Left lung (tissue), 10 donors: ENCODE data around the gene TSPEAR. TPM values are rescaled to one million over a fixed set of nuclear protein-coding genes. Genes with fewer than 3 reads are reported as not detected.

Experiments used
- ATAC-seq: fragments of 200-7000 bp; cut with Tn5 transposase; one replicate; pipeline ENCODE4 v1.9.1; 2020; ENCODE audit warnings: moderate library complexity
- DNase-seq, 4 donors: peaks; one replicate each; pipeline ENCODE4 v3.0.0-alpha.2; 2013 to 2020
- H3K27ac ChIP-seq, 2 donors: fragments of 200-600 bp; sonication (generic) in 1 of 2; one replicate each; pipeline versions ENCODE4 v1.5.0 to v1.8.0; 2020 to 2021
- H3K27me3 ChIP-seq, 2 donors: fragments of 200-600 bp; sonication (generic) in 1 of 2; one replicate each; pipeline versions ENCODE4 v1.5.0 to v1.8.0; 2020 to 2021
- H3K36me3 ChIP-seq, 2 donors: fragments of 200-600 bp; sonication (generic) in 1 of 2; one replicate each; pipeline versions ENCODE4 v1.5.0 to v1.8.0; 2020 to 2021
- H3K4me1 ChIP-seq, 2 donors: fragments of 200-600 bp; one replicate each; pipeline ENCODE4 v1.8.0; 2021
- H3K4me3 ChIP-seq, 2 donors: fragments of 200-600 bp; sonication (generic) in 1 of 2; one replicate each; pipeline versions ENCODE4 v1.5.0 to v1.8.0; 2020 to 2021; ENCODE audit warnings: mild to moderate bottlenecking in 1 of 2
- H3K9me3 ChIP-seq, 2 donors: fragments of 200-600 bp; sonication (generic) in 1 of 2; one replicate each; pipeline versions ENCODE4 v1.5.0 to v1.8.0; 2020 to 2021
- intact Hi-C, 2 donors: fragments of 100-400 bp; cut with DNase I; formaldehyde crosslinking; loops; one replicate each; pipeline versions ENCODE4 v1.11.2 to v1.14.2; 2022
- polyA plus RNA-seq, 6 donors: library from polyadenylated mRNA; unstranded; fragments of 120-200 nt; gene quantifications; one replicate each; pipeline ENCODE4 v1.2.1, GENCODE V29; 2013; ENCODE audit not compliant: insufficient read length in 6 of 6
- total RNA-seq, 2 donors: library from RNA; stranded (reverse); fragmentation: NEBNext Ultra II Directional; extraction: Animal tissue kit (Norgen Biotek cat#: 25700); gene quantifications; one replicate each; pipeline ENCODE4 v1.2.1, GENCODE V29; 2021
- TF ChIP-seq, protein P1 (sequence below), 2 donors: fragments of 200-600 bp; sonication (generic) in 1 of 2; IDR thresholded peaks; one replicate each; pipeline versions ENCODE4 v1.5.0 to v1.8.0; 2021; ENCODE audit warnings: antibody characterized with exemption in 2 of 2
- donor health status: DM: no; HTN: yes; CAD: no.
- donor health status: DM: no; HTN: no; CAD: no.

Gene TSPEAR
- total and polyA plus RNA-seq, 8 donors = 0.10 to 4.7 (median 3.3) TPM

GRCh38 chr21:44626262-44626661 lies 85.1 kb downstream of the TSPEAR start:
- intact Hi-C loops = no loop called here
- no peak overlapping the region for H3K27ac ChIP-seq
- H3K4me3 ChIP-seq = no peak overlapping the region
- H3K36me3 ChIP-seq = no peaks in the 10 kb centered on the region
- ATAC-seq (no peak), DNase-seq (peak in 1 of 4 donors; percentile 64)
- no peaks in the 10 kb centered on the region for H3K4me1 ChIP-seq
- peaks cover 0 to 26% of the 10 kb centered on the region in 2 donors for H3K27me3 ChIP-seq
- H3K9me3 ChIP-seq = peaks cover 3 to 33% of the 10 kb centered on the region in 2 donors
- TF ChIP-seq, protein P1, sequence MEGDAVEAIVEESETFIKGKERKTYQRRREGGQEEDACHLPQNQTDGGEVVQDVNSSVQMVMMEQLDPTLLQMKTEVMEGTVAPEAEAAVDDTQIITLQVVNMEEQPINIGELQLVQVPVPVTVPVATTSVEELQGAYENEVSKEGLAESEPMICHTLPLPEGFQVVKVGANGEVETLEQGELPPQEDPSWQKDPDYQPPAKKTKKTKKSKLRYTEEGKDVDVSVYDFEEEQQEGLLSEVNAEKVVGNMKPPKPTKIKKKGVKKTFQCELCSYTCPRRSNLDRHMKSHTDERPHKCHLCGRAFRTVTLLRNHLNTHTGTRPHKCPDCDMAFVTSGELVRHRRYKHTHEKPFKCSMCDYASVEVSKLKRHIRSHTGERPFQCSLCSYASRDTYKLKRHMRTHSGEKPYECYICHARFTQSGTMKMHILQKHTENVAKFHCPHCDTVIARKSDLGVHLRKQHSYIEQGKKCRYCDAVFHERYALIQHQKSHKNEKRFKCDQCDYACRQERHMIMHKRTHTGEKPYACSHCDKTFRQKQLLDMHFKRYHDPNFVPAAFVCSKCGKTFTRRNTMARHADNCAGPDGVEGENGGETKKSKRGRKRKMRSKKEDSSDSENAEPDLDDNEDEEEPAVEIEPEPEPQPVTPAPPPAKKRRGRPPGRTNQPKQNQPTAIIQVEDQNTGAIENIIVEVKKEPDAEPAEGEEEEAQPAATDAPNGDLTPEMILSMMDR (IDR thresholded peaks at IDR 0.05) = no peak

GRCh38 chr21:44625756-44626155 lies 85.6 kb downstream of the TSPEAR start:
- intact Hi-C loops = no loop called here
- H3K9me3 ChIP-seq = peaks cover 3 to 32% of the 10 kb centered on the region in 2 donors
- no peak overlapping the region for H3K4me3 ChIP-seq
- no peak for DNase-seq
- no peak for ATAC-seq
- TF ChIP-seq, protein P1 (IDR thresholded peaks at IDR 0.05) = no peak
- no peak overlapping the region for H3K27ac ChIP-seq
- no peaks in the 10 kb centered on the region for H3K4me1 ChIP-seq
- no peaks in the 10 kb centered on the region for H3K36me3 ChIP-seq
- peaks cover 0 to 26% of the 10 kb centered on the region in 2 donors for H3K27me3 ChIP-seq

DNA sequence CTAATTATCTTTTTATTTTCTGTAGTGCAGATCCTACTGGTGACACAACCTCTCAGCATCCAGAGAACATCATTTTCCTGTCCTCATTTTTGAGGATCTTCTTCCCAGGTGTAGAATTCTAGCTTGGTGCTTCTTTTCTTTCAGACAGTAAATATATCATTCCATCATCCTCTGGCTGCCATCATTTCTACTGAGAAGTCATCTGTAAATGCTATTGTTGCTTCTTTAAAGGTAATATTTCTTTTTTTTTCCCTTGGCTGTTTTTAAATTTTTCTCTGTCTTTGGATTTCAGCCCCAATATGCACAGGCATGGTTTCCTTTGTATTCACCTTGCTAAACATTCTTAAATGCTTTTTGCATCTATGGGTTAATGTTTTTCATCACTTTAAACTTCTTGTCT lies 87.8 kb downstream of the TSPEAR start:
- Histone ChIP-seq H3K36me3 (no peaks in the 10 kb centered on the region), H3K4me1 (no peaks in the 10 kb centered on the region), H3K4me3 (no peak overlapping the region), H3K9me3 (peaks cover 3 to 40% of the 10 kb centered on the region in 2 donors), H3K27me3 (peaks cover 0 to 23% of the 10 kb centered on the region in 2 donors), H3K27ac (no peak overlapping the region)
- TF ChIP-seq, protein P1 (IDR thresholded peaks at IDR 0.05) = no peak
- intact Hi-C loops = no loop called here
- no peak for DNase-seq
- no peak for ATAC-seq

- Histone ChIP-seq H3K4me1 (no peaks in the 10 kb centered on the region), H3K4me3 (no peak overlapping the region), H3K27me3 (peaks cover 0 to 14% of the 10 kb centered on the region in 2 donors), H3K36me3 (no peaks in the 10 kb centered on the region), H3K27ac (no peak overlapping the region), H3K9me3 (peaks cover 3 to 35% of the 10 kb centered on the region in 2 donors)
- DNase-seq = no peak
- TF ChIP-seq, protein P1 (IDR thresholded peaks at IDR 0.05) = no peak
- no peak for ATAC-seq
- intact Hi-C loops = no loop called here
These were observed 91.5 kb downstream of the TSPEAR start for GRCh38 chr21:44619886-44620285.

GRCh38 chr21:44618909-44619308 lies 92.5 kb downstream of the TSPEAR start:
- Histone ChIP-seq H3K9me3 (peaks cover 0 to 26% of the 10 kb centered on the region in 2 donors), H3K4me3 (no peak overlapping the region), H3K27me3 (peaks cover 0 to 24% of the 10 kb centered on the region in 2 donors), H3K4me1 (no peaks in the 10 kb centered on the region), H3K36me3 (no peaks in the 10 kb centered on the region), H3K27ac (peak overlapping the region in 1 of 2 donors; percentile 23)
- TF ChIP-seq, protein P1 (IDR thresholded peaks at IDR 0.05) = no peak
- ATAC-seq (peak; percentile 35), DNase-seq (no peak)
- intact Hi-C loops = no loop called here
